ENCODE data around the gene PROB1. TPM values are rescaled to one million over a fixed set of nuclear protein-coding genes. Genes with fewer than 3 reads are reported as not detected.
A peak's percentile ranks its signal among the peaks of the same experiment; 100 is the strongest.

PROB1 gene
- total and polyA plus RNA-seq, 9 of the 15 experiments (the other 6 are each of a cell fraction or from before 2014, with no cell fraction given), result 0.01 to 1.8 (median 0.47) TPM

DNA sequence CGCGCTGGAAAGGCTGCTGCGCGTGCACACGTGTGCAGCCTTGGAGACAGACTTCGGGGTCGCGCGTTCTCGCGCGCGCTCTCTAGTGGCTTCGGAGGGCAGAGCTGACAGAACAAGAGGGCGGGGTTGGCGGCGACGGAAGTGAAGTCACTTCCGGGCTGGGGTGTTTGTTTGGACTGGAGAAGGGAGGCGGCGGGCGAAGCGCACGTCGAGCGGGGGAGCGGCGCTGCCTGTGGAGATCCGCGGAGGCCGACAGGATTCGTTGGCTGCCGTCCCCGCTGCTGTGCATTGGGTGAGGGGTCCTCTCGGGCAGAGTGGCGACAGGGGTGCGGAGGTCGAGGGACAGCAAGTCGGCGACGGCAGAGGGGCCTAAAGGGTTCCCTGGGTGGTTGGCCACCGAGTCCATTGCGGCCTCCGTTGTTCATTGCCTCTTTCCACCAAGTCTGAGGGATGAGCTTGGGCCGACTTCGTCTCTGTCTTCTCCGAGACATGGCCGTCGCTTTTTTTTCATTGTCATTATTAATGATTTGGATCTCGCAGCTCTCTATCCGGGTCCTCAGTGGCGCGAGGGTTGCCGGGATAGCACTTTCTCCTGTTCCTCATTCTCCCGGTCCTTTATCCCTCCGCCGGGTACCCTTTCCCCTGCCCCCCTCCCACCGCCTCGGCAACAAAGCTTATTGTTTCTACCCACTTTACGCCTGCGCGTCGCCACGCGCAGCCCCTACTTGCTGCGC is 53.0 kb downstream of the PROB1 start, which contains the start of gene PAIP2 (continued):
- TF ChIP-seq RAD51 (IDR thresholded peaks at IDR 0.05; ENCODE audit: borderline replicate concordance, low read depth) (peak; percentile 48; the same call in 1 of the 2 replicates), ZNF384 (IDR thresholded peaks at IDR 0.05; ENCODE audit: low read depth, low read length) (0 out of 2 replicates have a peak, but pooled peaks have one; percentile 23), PHF21A (IDR thresholded peaks at IDR 0.05; ENCODE audit: borderline replicate concordance, low read depth) (no peak), ZC3H8 (IDR thresholded peaks at IDR 0.05) (no peak), CC2D1A (IDR thresholded peaks at IDR 0.05) (no peak; the same call in 1 of the 2 replicates), KDM5B (IDR thresholded peaks at IDR 0.05; ENCODE audit: insufficient replicate concordance, low read depth, low read length) (peak; percentile 78), ZNF184 (CRISPR knock-in tag; IDR thresholded peaks at IDR 0.05) (no peak), SMAD1 (IDR thresholded peaks at IDR 0.05; ENCODE audit: low read depth, low read length, partially characterized antibody) (no peak), TAL1 (IDR thresholded peaks at IDR 0.05) (no peak), ZNF551 (CRISPR knock-in tag; IDR thresholded peaks at IDR 0.05) (no peak), EGR1 (conservative IDR thresholded peaks at IDR 0.05) (peak; percentile 57), PHB (CRISPR knock-in tag; IDR thresholded peaks at IDR 0.05) (0 out of 2 replicates have a peak, but pooled peaks have one; percentile 83), RBFOX2 (IDR thresholded peaks at IDR 0.05; ENCODE audit: low read depth, low read length) (peak; percentile 99), HDAC8 (tag; IDR thresholded peaks at IDR 0.05) (peak; percentile 74), BRD9 (IDR thresholded peaks at IDR 0.05; ENCODE audit: low read depth, partially characterized antibody) (no peak), ATF1 (CRISPR knock-in tag; IDR thresholded peaks at IDR 0.05) (0 out of 2 replicates have a peak, but pooled peaks have one; percentile 31), ATF1 (tag; IDR thresholded peaks at IDR 0.05) (peak; percentile 93), EP300 (IDR thresholded peaks at IDR 0.05; ENCODE audit: low read length) (no peak; the same call in 1 of the 2 replicates), EHMT2 (IDR thresholded peaks at IDR 0.05) (no peak), ZC3H4 (CRISPR knock-in tag; IDR thresholded peaks at IDR 0.05; ENCODE audit: borderline replicate concordance) (0 out of 2 replicates have a peak, but pooled peaks have one; percentile 81), PYGO2 (tag; IDR thresholded peaks at IDR 0.05) (no peak), SMARCA5 (IDR thresholded peaks at IDR 0.05) (0 out of 2 replicates have a peak, but pooled peaks have one; percentile 37), ZNF77 (CRISPR knock-in tag; IDR thresholded peaks at IDR 0.05) (no peak)
- TF ChIP-seq, protein P1, sequence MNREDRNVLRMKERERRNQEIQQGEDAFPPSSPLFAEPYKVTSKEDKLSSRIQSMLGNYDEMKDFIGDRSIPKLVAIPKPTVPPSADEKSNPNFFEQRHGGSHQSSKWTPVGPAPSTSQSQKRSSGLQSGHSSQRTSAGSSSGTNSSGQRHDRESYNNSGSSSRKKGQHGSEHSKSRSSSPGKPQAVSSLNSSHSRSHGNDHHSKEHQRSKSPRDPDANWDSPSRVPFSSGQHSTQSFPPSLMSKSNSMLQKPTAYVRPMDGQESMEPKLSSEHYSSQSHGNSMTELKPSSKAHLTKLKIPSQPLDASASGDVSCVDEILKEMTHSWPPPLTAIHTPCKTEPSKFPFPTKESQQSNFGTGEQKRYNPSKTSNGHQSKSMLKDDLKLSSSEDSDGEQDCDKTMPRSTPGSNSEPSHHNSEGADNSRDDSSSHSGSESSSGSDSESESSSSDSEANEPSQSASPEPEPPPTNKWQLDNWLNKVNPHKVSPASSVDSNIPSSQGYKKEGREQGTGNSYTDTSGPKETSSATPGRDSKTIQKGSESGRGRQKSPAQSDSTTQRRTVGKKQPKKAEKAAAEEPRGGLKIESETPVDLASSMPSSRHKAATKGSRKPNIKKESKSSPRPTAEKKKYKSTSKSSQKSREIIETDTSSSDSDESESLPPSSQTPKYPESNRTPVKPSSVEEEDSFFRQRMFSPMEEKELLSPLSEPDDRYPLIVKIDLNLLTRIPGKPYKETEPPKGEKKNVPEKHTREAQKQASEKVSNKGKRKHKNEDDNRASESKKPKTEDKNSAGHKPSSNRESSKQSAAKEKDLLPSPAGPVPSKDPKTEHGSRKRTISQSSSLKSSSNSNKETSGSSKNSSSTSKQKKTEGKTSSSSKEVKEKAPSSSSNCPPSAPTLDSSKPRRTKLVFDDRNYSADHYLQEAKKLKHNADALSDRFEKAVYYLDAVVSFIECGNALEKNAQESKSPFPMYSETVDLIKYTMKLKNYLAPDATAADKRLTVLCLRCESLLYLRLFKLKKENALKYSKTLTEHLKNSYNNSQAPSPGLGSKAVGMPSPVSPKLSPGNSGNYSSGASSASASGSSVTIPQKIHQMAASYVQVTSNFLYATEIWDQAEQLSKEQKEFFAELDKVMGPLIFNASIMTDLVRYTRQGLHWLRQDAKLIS (CRISPR knock-in tag; IDR thresholded peaks at IDR 0.05), result no peak
- TF ChIP-seq, protein P2, sequence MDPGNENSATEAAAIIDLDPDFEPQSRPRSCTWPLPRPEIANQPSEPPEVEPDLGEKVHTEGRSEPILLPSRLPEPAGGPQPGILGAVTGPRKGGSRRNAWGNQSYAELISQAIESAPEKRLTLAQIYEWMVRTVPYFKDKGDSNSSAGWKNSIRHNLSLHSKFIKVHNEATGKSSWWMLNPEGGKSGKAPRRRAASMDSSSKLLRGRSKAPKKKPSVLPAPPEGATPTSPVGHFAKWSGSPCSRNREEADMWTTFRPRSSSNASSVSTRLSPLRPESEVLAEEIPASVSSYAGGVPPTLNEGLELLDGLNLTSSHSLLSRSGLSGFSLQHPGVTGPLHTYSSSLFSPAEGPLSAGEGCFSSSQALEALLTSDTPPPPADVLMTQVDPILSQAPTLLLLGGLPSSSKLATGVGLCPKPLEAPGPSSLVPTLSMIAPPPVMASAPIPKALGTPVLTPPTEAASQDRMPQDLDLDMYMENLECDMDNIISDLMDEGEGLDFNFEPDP (CRISPR knock-in tag; IDR thresholded peaks at IDR 0.05), result no peak
- TF ChIP-seq, protein P3, sequence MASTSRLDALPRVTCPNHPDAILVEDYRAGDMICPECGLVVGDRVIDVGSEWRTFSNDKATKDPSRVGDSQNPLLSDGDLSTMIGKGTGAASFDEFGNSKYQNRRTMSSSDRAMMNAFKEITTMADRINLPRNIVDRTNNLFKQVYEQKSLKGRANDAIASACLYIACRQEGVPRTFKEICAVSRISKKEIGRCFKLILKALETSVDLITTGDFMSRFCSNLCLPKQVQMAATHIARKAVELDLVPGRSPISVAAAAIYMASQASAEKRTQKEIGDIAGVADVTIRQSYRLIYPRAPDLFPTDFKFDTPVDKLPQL (IDR thresholded peaks at IDR 0.05; ENCODE audit: extremely low read depth, insufficient read length), result no peak
